ENCODE data around the gene NDUFS2.
"Not testable (repeated sequence)": the region's sequence is repeated elsewhere in the genome, so short reads cannot be mapped to it uniquely, and the experiment has no call there.

Gene NDUFS2

GRCh38 chr1:161257109-161257508 is 54.9 kb downstream of the NDUFS2 start:
- H3K36me3 ChIP-seq; H3K4me1 ChIP-seq; DNase-seq; H3K9me3 ChIP-seq; H3K4me3 ChIP-seq (ENCODE audit: low read depth, low read length): not testable (repeated sequence)
- peaks cover 39% of the 10 kb centered on the region for H3K27me3 ChIP-seq

DNA sequence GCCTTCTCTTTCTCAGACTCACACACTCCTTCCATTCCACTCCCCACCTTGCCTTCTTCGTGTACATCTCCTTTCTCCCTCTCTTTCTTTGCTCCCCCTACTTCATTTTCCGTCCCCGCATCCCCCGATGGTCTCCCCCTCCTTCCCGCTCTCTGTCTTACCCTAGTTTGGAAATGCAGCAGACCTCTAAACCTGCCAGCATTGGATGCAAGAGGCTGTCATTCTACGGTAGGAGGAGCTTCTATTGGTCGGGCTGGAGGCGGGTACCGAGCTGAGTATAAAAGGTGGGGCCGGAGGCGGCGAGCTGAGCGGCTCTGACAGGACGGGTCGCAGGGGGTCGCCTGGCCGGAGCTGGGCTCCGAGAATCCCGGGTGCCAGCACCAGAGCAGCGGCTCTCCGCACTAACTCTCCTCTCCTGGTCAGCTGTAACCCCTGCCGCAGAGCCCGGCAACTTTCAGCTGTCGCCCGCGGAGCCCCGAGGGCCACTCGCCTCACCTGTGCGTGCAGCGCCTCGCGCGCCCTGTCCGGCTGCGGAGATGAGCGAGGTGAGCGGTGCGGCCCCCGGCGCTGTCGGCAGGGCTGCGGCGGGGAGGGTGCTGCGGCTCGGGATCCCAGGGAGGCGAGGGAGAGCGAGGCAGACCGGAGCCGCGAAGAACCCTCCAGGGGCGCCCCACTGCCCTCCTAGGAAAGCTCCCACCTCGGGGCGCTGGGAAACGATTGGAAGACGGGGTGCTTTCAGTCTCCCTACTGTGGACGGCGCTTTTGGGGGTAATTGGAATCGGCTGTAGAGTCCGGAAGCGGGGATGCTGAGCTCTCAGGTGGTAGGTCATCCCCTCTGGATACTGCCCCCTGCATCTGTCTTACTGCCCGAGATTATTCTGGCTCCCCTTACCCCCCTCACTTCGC is 56.5 kb downstream of the NDUFS2 start, which contains the start of gene PCP4L1:
Gene PCP4L1 (plus strand): TSS at position 307 of the 906 bp plus-strand sequence. CDS start 230 bp downstream, at position 537.
- peak within 1 kb of the TSS; percentile 52 for H3K4me3 ChIP-seq (ENCODE audit: low read depth, low read length)

GRCh38 chr1:161259345-161259702 is 57.2 kb downstream of the NDUFS2 start:
- no peak for TF ChIP-seq CTCF (IDR thresholded peaks at IDR 0.05; ENCODE audit: low read depth, low read length)
- H3K27me3 ChIP-seq, result peaks cover 41% of the 10 kb centered on the region
- H3K36me3 ChIP-seq, result no peaks in the 10 kb centered on the region
- no peak overlapping the region for H3K4me3 ChIP-seq (ENCODE audit: low read depth, low read length)
- DNase-seq, result no peak
- peaks cover 9% of the 10 kb centered on the region for H3K9me3 ChIP-seq
- no peaks in the 10 kb centered on the region for H3K4me1 ChIP-seq

More for the DNA sequence above, 56.5 kb downstream of the NDUFS2 start, which contains the start of gene PCP4L1:
- H3K36me3 ChIP-seq, result no peaks in the 10 kb centered on the region
- peak; percentile 66 for DNase-seq
- H3K27me3 ChIP-seq, result peaks cover 39% of the 10 kb centered on the region
- no peak for TF ChIP-seq CTCF (IDR thresholded peaks at IDR 0.05; ENCODE audit: low read depth, low read length)
- no peaks in the 10 kb centered on the region for H3K4me1 ChIP-seq
- peaks cover 9% of the 10 kb centered on the region for H3K9me3 ChIP-seq

DNA sequence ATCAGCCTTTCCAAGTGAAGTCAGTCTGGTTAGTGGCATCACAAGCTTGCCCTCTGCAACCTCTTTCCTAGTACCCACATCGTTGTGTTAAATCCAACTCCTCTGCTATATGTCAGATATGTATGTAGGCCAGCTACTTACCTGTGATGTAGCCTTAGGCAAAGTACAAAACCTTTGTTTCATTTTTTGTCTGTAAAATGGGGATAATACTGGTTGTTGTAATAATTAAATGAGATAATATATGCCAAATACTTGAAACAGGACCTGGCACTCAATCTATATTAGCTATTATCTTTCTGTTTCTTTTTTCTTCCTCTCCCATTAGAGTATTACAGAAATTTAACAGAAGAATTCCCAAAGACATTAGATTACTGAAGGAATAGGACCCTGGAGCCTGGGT is 57.6 kb downstream of the NDUFS2 start:
- H3K4me1 ChIP-seq, result no peaks in the 10 kb centered on the region
- no peak for TF ChIP-seq CTCF (IDR thresholded peaks at IDR 0.05; ENCODE audit: low read depth, low read length)
- DNase-seq, result no peak
- no peak overlapping the region for H3K4me3 ChIP-seq (ENCODE audit: low read depth, low read length)
- peaks cover 42% of the 10 kb centered on the region for H3K27me3 ChIP-seq
- H3K9me3 ChIP-seq, result peaks cover 9% of the 10 kb centered on the region
- no peaks in the 10 kb centered on the region for H3K36me3 ChIP-seq

- H3K4me3 ChIP-seq (ENCODE audit: low read depth, low read length), result no peak overlapping the region
- H3K4me1 ChIP-seq, result no peaks in the 10 kb centered on the region
- H3K36me3 ChIP-seq, result no peaks in the 10 kb centered on the region
- TF ChIP-seq CTCF (IDR thresholded peaks at IDR 0.05; ENCODE audit: low read depth, low read length), result no peak
- DNase-seq, result no peak
- H3K9me3 ChIP-seq, result peaks cover 9% of the 10 kb centered on the region
- H3K27me3 ChIP-seq, result peaks cover 42% of the 10 kb centered on the region
These were observed 58.5 kb downstream of the NDUFS2 start for GRCh38 chr1:161260376-161261260.

Measured in BE2C (cell line).